Activated naive CD4-positive, alpha-beta T cell treated with anti-CD3 and anti-CD28 coated beads, Interleukin-2, amount 50 U/mL, for 24 hours (primary cell): ENCODE results near the gene LPCAT2.
"Not testable (repeated sequence)": the region's sequence is repeated elsewhere in the genome, so short reads cannot be mapped to it uniquely, and the experiment has no call there.

Experiments
- H3K27ac Mint-ChIP-seq: one replicate; pipeline ENCODE4 v1.8.0; 2021; ENCODE audit warnings: mild to moderate bottlenecking, mixed read lengths
- H3K27me3 Mint-ChIP-seq: one replicate; pipeline ENCODE4 v1.8.0; 2021; ENCODE audit warnings: mixed read lengths
- H3K36me3 Mint-ChIP-seq: one replicate; pipeline ENCODE4 v1.8.0; 2021; ENCODE audit warnings: mixed read lengths
- H3K4me1 Mint-ChIP-seq: one replicate; pipeline ENCODE4 v1.8.0; 2021; ENCODE audit warnings: mixed read lengths
- H3K4me3 Mint-ChIP-seq: one replicate; pipeline ENCODE4 v1.8.0; 2021; ENCODE audit warnings: mild to moderate bottlenecking, mixed read lengths
- H3K9me3 Mint-ChIP-seq: one replicate; pipeline ENCODE4 v1.8.0; 2021; ENCODE audit warnings: mixed read lengths

The LPCAT2 gene

GRCh38 chr16:55572439-55572838 is 63.6 kb downstream of the LPCAT2 start:
- no peaks in the 10 kb centered on the region for H3K4me1 Mint-ChIP-seq
- no peak overlapping the region for H3K4me3 Mint-ChIP-seq
- H3K36me3 Mint-ChIP-seq, result no peaks in the 10 kb centered on the region
- no peaks in the 10 kb centered on the region for H3K27me3 Mint-ChIP-seq
- H3K9me3 Mint-ChIP-seq, result no peaks in the 10 kb centered on the region
- no peak overlapping the region for H3K27ac Mint-ChIP-seq

GRCh38 chr16:55574811-55575210 is 65.9 kb downstream of the LPCAT2 start:
- Mint-ChIP-seq H3K36me3 (no peaks in the 10 kb centered on the region), H3K27ac (no peak overlapping the region), H3K9me3 (no peaks in the 10 kb centered on the region), H3K4me1 (no peaks in the 10 kb centered on the region), H3K27me3 (no peaks in the 10 kb centered on the region), H3K4me3 (no peak overlapping the region)

- no peaks in the 10 kb centered on the region for H3K9me3 Mint-ChIP-seq
- H3K27me3 Mint-ChIP-seq, result no peaks in the 10 kb centered on the region
- H3K36me3 Mint-ChIP-seq, result no peaks in the 10 kb centered on the region
- no peak overlapping the region for H3K27ac Mint-ChIP-seq
- H3K4me3 Mint-ChIP-seq, result no peak overlapping the region
- no peaks in the 10 kb centered on the region for H3K4me1 Mint-ChIP-seq
Observed at GRCh38 chr16:55575496-55575895, 66.6 kb downstream of the LPCAT2 start.

GRCh38 chr16:55576384-55576783 is 67.5 kb downstream of the LPCAT2 start:
- H3K27ac Mint-ChIP-seq, result no peak overlapping the region
- H3K36me3 Mint-ChIP-seq, result no peaks in the 10 kb centered on the region
- H3K9me3 Mint-ChIP-seq, result no peaks in the 10 kb centered on the region
- H3K4me1 Mint-ChIP-seq, result no peaks in the 10 kb centered on the region
- H3K4me3 Mint-ChIP-seq, result no peak overlapping the region
- no peaks in the 10 kb centered on the region for H3K27me3 Mint-ChIP-seq

- Mint-ChIP-seq H3K36me3 (no peaks in the 10 kb centered on the region), H3K9me3 (no peaks in the 10 kb centered on the region), H3K4me1 (no peaks in the 10 kb centered on the region), H3K4me3 (no peak overlapping the region), H3K27me3 (peaks cover 2% of the 10 kb centered on the region), H3K27ac (no peak overlapping the region)
Observed at GRCh38 chr16:55577887-55578286, 69.0 kb downstream of the LPCAT2 start.

- H3K9me3 Mint-ChIP-seq, result no peaks in the 10 kb centered on the region
- H3K27me3 Mint-ChIP-seq, result peaks cover 2% of the 10 kb centered on the region
- H3K36me3 Mint-ChIP-seq, result no peaks in the 10 kb centered on the region
- no peak overlapping the region for H3K4me3 Mint-ChIP-seq
- H3K4me1 Mint-ChIP-seq, result no peaks in the 10 kb centered on the region
- no peak overlapping the region for H3K27ac Mint-ChIP-seq
Observed at GRCh38 chr16:55585631-55586030, 76.8 kb downstream of the LPCAT2 start.

GRCh38 chr16:55588799-55589198 is 79.9 kb downstream of the LPCAT2 start:
- Mint-ChIP-seq H3K36me3 (no peaks in the 10 kb centered on the region), H3K9me3 (no peaks in the 10 kb centered on the region), H3K4me1 (no peaks in the 10 kb centered on the region), H3K27ac (no peak overlapping the region), H3K4me3 (no peak overlapping the region), H3K27me3 (peaks cover 2% of the 10 kb centered on the region)

GRCh38 chr16:55592306-55592705 is 83.4 kb downstream of the LPCAT2 start:
- no peak overlapping the region for H3K27ac Mint-ChIP-seq

GRCh38 chr16:55597928-55598327 is 89.1 kb downstream of the LPCAT2 start:
- H3K9me3 Mint-ChIP-seq, result no peaks in the 10 kb centered on the region
- no peak overlapping the region for H3K4me3 Mint-ChIP-seq
- H3K36me3 Mint-ChIP-seq, result no peaks in the 10 kb centered on the region
- no peaks in the 10 kb centered on the region for H3K4me1 Mint-ChIP-seq
- H3K27me3 Mint-ChIP-seq, result peaks cover 2% of the 10 kb centered on the region
- no peak overlapping the region for H3K27ac Mint-ChIP-seq

More at GRCh38 chr16:55592306-55592705, 83.4 kb downstream of the LPCAT2 start:
- H3K27me3 Mint-ChIP-seq, result peaks cover 2% of the 10 kb centered on the region
- H3K4me3 Mint-ChIP-seq, result no peak overlapping the region
- no peaks in the 10 kb centered on the region for H3K4me1 Mint-ChIP-seq
- H3K36me3 Mint-ChIP-seq, result no peaks in the 10 kb centered on the region
- H3K9me3 Mint-ChIP-seq, result no peaks in the 10 kb centered on the region

- Mint-ChIP-seq H3K4me1 (no peaks in the 10 kb centered on the region), H3K9me3 (peaks cover 15% of the 10 kb centered on the region), H3K27me3 (peaks cover 3% of the 10 kb centered on the region), H3K36me3 (no peaks in the 10 kb centered on the region), H3K27ac (no peak overlapping the region), H3K4me3 (no peak overlapping the region)
Observed at GRCh38 chr16:55605754-55606336, 97.0 kb downstream of the LPCAT2 start.

GRCh38 chr16:55613613-55614335 is 104.9 kb downstream of the LPCAT2 start:
- Mint-ChIP-seq H3K27ac (no peak overlapping the region), H3K36me3 (no peaks in the 10 kb centered on the region), H3K4me3 (no peak overlapping the region), H3K9me3 (peaks cover 5% of the 10 kb centered on the region), H3K27me3 (peaks cover 11% of the 10 kb centered on the region), H3K4me1 (no peaks in the 10 kb centered on the region)

- H3K4me1 Mint-ChIP-seq, result no peaks in the 10 kb centered on the region
Observed at GRCh38 chr16:55615071-55615470, 106.2 kb downstream of the LPCAT2 start.

GRCh38 chr16:55615670-55616069 is 106.8 kb downstream of the LPCAT2 start:
- H3K9me3 Mint-ChIP-seq, H3K4me3 Mint-ChIP-seq, H3K36me3 Mint-ChIP-seq, H3K27ac Mint-ChIP-seq, H3K27me3 Mint-ChIP-seq, H3K4me1 Mint-ChIP-seq: not testable (repeated sequence)

More at GRCh38 chr16:55615071-55615470, 106.2 kb downstream of the LPCAT2 start:
- Mint-ChIP-seq H3K27ac (no peak overlapping the region), H3K27me3 (peaks cover 12% of the 10 kb centered on the region), H3K36me3 (no peaks in the 10 kb centered on the region), H3K4me3 (no peak overlapping the region), H3K9me3 (peaks cover 5% of the 10 kb centered on the region)

GRCh38 chr16:55621771-55622170 is 112.9 kb downstream of the LPCAT2 start:
- H3K27ac Mint-ChIP-seq, result no peak overlapping the region
- peaks cover under 1% of the 10 kb centered on the region for H3K9me3 Mint-ChIP-seq
- H3K27me3 Mint-ChIP-seq, result peaks cover 1% of the 10 kb centered on the region
- no peaks in the 10 kb centered on the region for H3K36me3 Mint-ChIP-seq
- H3K4me3 Mint-ChIP-seq, result no peak overlapping the region
- H3K4me1 Mint-ChIP-seq, result no peaks in the 10 kb centered on the region

- H3K27me3 Mint-ChIP-seq, result peaks cover 1% of the 10 kb centered on the region
- no peak overlapping the region for H3K4me3 Mint-ChIP-seq
- no peaks in the 10 kb centered on the region for H3K9me3 Mint-ChIP-seq
- H3K27ac Mint-ChIP-seq, result no peak overlapping the region
- no peaks in the 10 kb centered on the region for H3K36me3 Mint-ChIP-seq
- no peaks in the 10 kb centered on the region for H3K4me1 Mint-ChIP-seq
Observed at GRCh38 chr16:55622272-55622671, 113.4 kb downstream of the LPCAT2 start.

- no peaks in the 10 kb centered on the region for H3K36me3 Mint-ChIP-seq
- no peaks in the 10 kb centered on the region for H3K4me1 Mint-ChIP-seq
- H3K4me3 Mint-ChIP-seq, result no peak overlapping the region
- H3K9me3 Mint-ChIP-seq, result no peaks in the 10 kb centered on the region
- peaks cover 1% of the 10 kb centered on the region for H3K27me3 Mint-ChIP-seq
- no peak overlapping the region for H3K27ac Mint-ChIP-seq
Observed at GRCh38 chr16:55622930-55623561, 114.2 kb downstream of the LPCAT2 start.
